Small intestine (tissue), 7 donors: ENCODE data around the gene ACTRT2. TPM values are rescaled to one million over a fixed set of nuclear protein-coding genes. Genes with fewer than 3 reads are reported as not detected.

ENCODE experiments used
- DNase-seq, 2 donors: peaks; one replicate each; pipeline versions ENCODE4 v3.0.0 to v3.0.0-alpha.2; 2013
- FAIRE-seq: peaks from 2 replicates; lab custom pipeline; 2012; peaks lifted over from hg19 to GRCh38; lab: Jason Lieb, UNC
- H3K27ac ChIP-seq, 3 donors: one replicate each; pipeline ENCODE4 v1.5.1; 2013; ENCODE audit warnings: low read length in 2 of 3, mild to moderate bottlenecking in 2 of 3, control low read depth in 1 of 3, inconsistent platforms in 1 of 3, low read depth in 1 of 3, moderate library complexity in 1 of 3
- H3K27me3 ChIP-seq, 3 donors: one replicate each; pipeline ENCODE4 v1.6.1; 2013; ENCODE audit warnings: low read length in 3 of 3, inconsistent platforms in 1 of 3; ENCODE audit not compliant: control insufficient read depth in 3 of 3, insufficient read depth in 3 of 3
- H3K36me3 ChIP-seq, 3 donors: one replicate each; pipeline ENCODE4 v1.6.1; 2013; ENCODE audit warnings: low read length in 3 of 3, inconsistent platforms in 1 of 3, low read depth in 1 of 3, mild to moderate bottlenecking in 1 of 3, moderate library complexity in 1 of 3; ENCODE audit not compliant: control insufficient read depth in 3 of 3, insufficient read depth in 2 of 3
- H3K4me1 ChIP-seq, 3 donors: one replicate each; pipeline ENCODE4 v1.6.1; 2013; ENCODE audit warnings: low read length in 2 of 3, inconsistent platforms in 1 of 3, low read depth in 1 of 3, mild to moderate bottlenecking in 1 of 3, moderate library complexity in 1 of 3; ENCODE audit not compliant: control insufficient read depth in 3 of 3, insufficient read depth in 2 of 3
- H3K4me3 ChIP-seq, 3 donors: one replicate each; pipeline ENCODE4 v1.5.1; 2013; ENCODE audit warnings: low read length in 3 of 3, control low read depth in 1 of 3, inconsistent platforms in 1 of 3, low read depth in 1 of 3, mild to moderate bottlenecking in 1 of 3, moderate library complexity in 1 of 3
- H3K9me3 ChIP-seq, 2 donors: one replicate each; pipeline ENCODE4 v1.6.1; 2013; ENCODE audit warnings: low read depth in 1 of 2, low read length in 1 of 2; ENCODE audit not compliant: control insufficient read depth in 2 of 2, insufficient read depth in 1 of 2
- WGBS, 3 donors: extraction: QIAGEN DNeasy Blood & Tissue Kit; methylation state at CpG; one replicate each; pipeline ENCODE4 v1.1.7; 2013; 5-methylcytosine and 5-hydroxymethylcytosine counted together
- polyA plus RNA-seq, 4 donors: library from polyadenylated mRNA; stranded (reverse) in 3 of 4; unstranded in 1 of 4; fragments of 200-250 nt in 3 of 4; fragments of 120-200 nt in 1 of 4; gene quantifications; one replicate each; pipeline versions ENCODE4 v1.2.1 to v1.2.3, GENCODE V29; 2013
- donor health status: healthy with polysubstance abuse.
- donor health status: control.
- donor health status: control.
- donor health status: Bipolar disorder and iron deficiency.
- donor health status: healthy.

ACTRT2 gene
- polyA plus RNA-seq, 4 donors, result not detected

- 83 to 87% (median 86%) methylated on average over 29 to 30 of the region's 30 CpGs for WGBS, 3 donors
- FAIRE-seq (no peak), DNase-seq (no peak)
- no peaks in the 10 kb centered on the region for H3K27me3 ChIP-seq
- H3K4me1 ChIP-seq, result no peaks in the 10 kb centered on the region
- H3K9me3 ChIP-seq, result no peaks in the 10 kb centered on the region
- H3K27ac ChIP-seq, result no peak overlapping the region
- H3K4me3 ChIP-seq, result no peak overlapping the region
- no peaks in the 10 kb centered on the region for H3K36me3 ChIP-seq
These were observed 38.5 kb upstream of the ACTRT2 start for GRCh38 chr1:2982615-2983318.

DNA sequence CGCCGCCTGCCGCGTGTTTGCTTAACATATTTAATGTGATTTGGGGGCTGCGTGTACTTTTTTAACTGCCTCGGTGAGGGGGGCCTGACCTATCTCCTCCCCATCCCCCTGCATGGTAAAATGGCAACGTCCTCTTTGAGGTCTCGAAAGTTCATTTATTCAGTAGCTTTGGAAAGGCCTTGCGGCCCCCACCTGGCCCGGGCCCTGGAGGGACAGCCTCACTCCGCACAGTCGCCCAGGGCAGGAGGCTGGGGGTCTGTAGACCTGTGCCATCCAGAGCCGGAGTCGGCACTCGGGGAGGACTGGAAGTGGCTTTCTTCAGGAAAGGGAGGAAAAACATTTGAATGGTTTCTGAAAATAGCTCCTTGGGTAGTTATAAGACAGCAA, 38.0 kb upstream of the ACTRT2 start:
- H3K4me1 ChIP-seq, result no peaks in the 10 kb centered on the region

GRCh38 chr1:2983706-2984398, 37.4 kb upstream of the ACTRT2 start:
- FAIRE-seq (no peak), DNase-seq (no peak)
- no peaks in the 10 kb centered on the region for H3K4me1 ChIP-seq
- H3K36me3 ChIP-seq, result no peaks in the 10 kb centered on the region
- H3K27ac ChIP-seq, result no peak overlapping the region
- H3K27me3 ChIP-seq, result no peaks in the 10 kb centered on the region
- H3K9me3 ChIP-seq, result no peaks in the 10 kb centered on the region
- no peak overlapping the region for H3K4me3 ChIP-seq
- WGBS, 3 donors, result 61 to 77% (median 64%) methylated on average over 21 of the region's 21 CpGs

More for the DNA sequence above, 38.0 kb upstream of the ACTRT2 start:
- Histone ChIP-seq H3K9me3 (no peaks in the 10 kb centered on the region), H3K27me3 (no peaks in the 10 kb centered on the region), H3K27ac (no peak overlapping the region), H3K4me3 (no peak overlapping the region), H3K36me3 (no peaks in the 10 kb centered on the region)
- WGBS, 3 donors, result 81 to 92% (median 87%) methylated on average over 15 of the region's 15 CpGs
- FAIRE-seq (no peak), DNase-seq (no peak)

DNA sequence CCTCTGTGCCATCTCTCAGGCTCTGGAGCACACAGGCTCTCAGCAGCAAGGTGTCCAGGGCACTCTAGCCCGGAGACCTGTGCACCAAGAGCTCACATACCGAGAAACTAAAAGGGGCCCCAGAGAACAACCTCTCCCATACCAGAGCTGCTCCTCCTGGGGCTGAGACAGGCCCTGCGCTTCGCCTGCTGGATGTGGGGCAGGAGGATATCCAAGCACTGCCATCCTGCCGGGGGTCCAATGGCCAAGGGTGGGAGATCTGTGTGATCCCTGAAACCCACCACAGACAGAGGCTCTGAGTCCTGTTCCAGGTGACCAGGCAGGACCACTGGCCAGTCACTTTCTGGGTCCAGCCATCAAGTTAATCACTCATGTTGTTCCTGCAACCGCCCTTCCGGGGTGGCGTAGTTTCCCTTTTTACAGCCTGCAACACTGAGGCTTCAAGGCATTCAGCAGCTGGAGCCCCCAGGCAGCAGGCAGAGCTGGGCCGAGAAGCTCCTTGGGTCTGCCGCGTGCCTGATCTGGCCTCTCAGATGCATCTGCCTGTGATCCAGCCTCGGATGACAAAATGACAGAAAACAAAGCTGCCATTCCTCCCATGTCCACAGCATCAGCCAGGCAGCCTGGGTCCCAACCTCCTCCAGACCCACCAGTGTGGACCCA, 36.7 kb upstream of the ACTRT2 start:
- H3K4me1 ChIP-seq, result no peaks in the 10 kb centered on the region
- no peaks in the 10 kb centered on the region for H3K27me3 ChIP-seq
- no peak overlapping the region for H3K4me3 ChIP-seq
- 83 to 89% (median 86%) methylated on average over 12 of the region's 12 CpGs for WGBS, 3 donors
- H3K36me3 ChIP-seq, result no peaks in the 10 kb centered on the region
- H3K27ac ChIP-seq, result no peak overlapping the region
- DNase-seq (no peak), FAIRE-seq (no peak)
- no peaks in the 10 kb centered on the region for H3K9me3 ChIP-seq

GRCh38 chr1:2985067-2985561, 36.2 kb upstream of the ACTRT2 start:
- no peaks in the 10 kb centered on the region for H3K27me3 ChIP-seq
- H3K36me3 ChIP-seq, result no peaks in the 10 kb centered on the region
- H3K27ac ChIP-seq, result no peak overlapping the region
- H3K4me3 ChIP-seq, result no peak overlapping the region
- H3K4me1 ChIP-seq, result no peaks in the 10 kb centered on the region
- DNase-seq, result peak in 1 of 2 donors; percentile 16
- H3K9me3 ChIP-seq, result no peaks in the 10 kb centered on the region
- FAIRE-seq, result no peak
- WGBS, 3 donors, result 55 to 80% (median 68%) methylated on average over 16 to 17 of the region's 17 CpGs

DNA sequence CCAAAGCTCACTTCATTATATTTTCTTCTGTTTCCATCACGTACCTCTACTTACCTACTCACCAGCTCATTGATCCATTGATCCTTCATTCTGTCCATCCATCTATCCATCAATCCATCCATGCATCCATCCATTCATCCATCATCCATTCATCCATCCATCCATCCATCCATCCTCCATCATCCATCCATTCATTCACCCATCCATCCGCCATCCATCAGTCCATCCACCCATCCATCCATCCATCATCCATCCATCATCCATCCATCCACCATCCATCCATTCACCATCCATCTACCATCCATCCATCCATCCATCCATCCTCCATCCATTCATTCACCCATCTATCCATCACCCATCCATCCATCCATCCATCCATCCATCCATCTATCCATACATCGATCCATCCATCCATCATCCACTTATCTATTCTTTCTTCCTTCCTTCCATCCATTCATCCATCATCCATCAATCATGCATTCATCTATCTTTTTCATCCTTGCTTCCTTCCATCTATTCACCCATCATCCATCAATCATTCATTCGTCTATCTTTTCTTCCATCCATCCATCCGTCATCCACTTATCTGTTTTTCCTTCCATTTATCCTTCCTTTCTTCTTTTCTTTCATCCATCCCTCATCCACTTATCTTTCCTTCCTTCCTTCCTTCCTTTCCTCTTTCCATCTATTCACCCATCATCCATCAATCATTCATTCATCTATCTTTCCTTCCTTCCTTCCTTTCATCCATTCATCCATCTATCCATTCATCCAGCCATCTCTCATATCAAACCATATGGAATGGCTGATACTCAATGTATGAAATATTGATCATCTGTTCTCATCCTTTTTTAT, 35.3 kb upstream of the ACTRT2 start:
- H3K27me3 ChIP-seq, result no peaks in the 10 kb centered on the region
- no peak overlapping the region for H3K4me3 ChIP-seq
- no peaks in the 10 kb centered on the region for H3K9me3 ChIP-seq
- FAIRE-seq (no peak), DNase-seq (no peak)
- WGBS, 3 donors, result 88 to 93% (median 92%) methylated on average over 5 of the region's 5 CpGs
- no peak overlapping the region for H3K27ac ChIP-seq
- no peaks in the 10 kb centered on the region for H3K36me3 ChIP-seq
- no peaks in the 10 kb centered on the region for H3K4me1 ChIP-seq

GRCh38 chr1:2986549-2987305, 34.5 kb upstream of the ACTRT2 start:
- FAIRE-seq (no peak), DNase-seq (no peak)
- Histone ChIP-seq H3K36me3 (no peaks in the 10 kb centered on the region), H3K27ac (no peak overlapping the region), H3K9me3 (no peaks in the 10 kb centered on the region), H3K4me3 (no peak overlapping the region), H3K4me1 (no peaks in the 10 kb centered on the region), H3K27me3 (no peaks in the 10 kb centered on the region)
- WGBS, 3 donors, result 76 to 86% (median 85%) methylated on average over 10 of the region's 10 CpGs
